NCI-H2171 (cell line): ENCODE measurements around the gene SCAANT1.

ENCODE experiments used
- DNase-seq: peaks from one replicate; lab custom pipeline; 2025; lab: John Stamatoyannopoulos, UW

SCAANT1 gene

GRCh38 chr3:63934041-63934866 lies 22.1 kb upstream of the SCAANT1 start:
- DNase-seq = no peak

DNA sequence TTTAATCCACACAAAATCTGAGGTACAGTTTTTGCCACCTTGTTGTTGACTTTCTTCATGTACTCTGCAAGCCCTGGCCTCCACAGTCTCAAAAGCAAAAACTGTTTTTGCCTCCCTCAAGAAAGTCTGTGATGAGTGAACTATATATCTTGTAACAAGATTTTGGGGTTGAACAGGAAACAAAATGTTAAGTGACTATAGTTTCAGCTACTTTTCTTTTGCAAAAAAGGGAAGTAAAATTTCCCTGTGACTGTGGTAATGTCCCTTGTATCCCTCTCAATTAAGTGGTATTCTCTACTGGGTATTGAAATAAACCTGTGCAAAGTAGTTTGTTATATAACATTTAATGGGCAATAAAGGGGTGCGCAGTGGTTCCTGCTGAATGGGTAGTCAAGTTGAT lies 21.3 kb upstream of the SCAANT1 start:
- DNase-seq = no peak

DNA sequence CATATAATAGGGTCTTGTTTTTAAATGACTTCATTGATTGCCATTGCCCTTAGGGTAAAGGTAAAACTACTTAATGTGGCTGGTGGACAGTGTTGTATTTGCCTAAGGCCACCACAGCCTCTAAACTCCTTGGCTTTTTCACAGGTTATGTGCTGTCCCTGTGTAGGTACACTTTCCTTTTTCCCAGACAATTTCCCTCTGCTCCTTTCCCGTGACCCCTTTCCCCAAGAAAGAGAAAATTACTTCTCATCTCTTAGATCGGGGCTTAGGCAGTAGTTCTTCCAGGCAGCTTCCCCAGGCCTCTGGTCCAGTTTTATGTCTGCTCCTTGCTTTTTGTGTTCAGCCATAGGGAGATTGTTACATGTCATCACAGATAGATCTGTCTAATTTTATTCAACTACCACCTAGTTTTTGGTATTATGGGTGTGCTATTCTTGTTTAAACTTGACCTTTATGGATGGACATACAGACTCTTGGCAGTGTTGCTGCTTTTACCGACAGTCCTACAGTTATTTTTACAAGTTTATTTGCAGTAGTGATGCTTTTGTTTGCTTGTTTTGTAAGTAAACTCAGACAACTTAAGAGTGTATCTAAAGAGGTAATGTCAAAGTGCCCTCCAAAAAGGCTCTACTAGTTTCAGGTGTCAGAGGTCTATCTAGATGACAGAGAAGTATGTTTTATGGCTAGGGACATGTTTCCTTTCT lies 20.5 kb upstream of the SCAANT1 start:
- no peak for DNase-seq

GRCh38 chr3:63931290-63931689 lies 19.1 kb upstream of the SCAANT1 start:
- DNase-seq = no peak

DNA sequence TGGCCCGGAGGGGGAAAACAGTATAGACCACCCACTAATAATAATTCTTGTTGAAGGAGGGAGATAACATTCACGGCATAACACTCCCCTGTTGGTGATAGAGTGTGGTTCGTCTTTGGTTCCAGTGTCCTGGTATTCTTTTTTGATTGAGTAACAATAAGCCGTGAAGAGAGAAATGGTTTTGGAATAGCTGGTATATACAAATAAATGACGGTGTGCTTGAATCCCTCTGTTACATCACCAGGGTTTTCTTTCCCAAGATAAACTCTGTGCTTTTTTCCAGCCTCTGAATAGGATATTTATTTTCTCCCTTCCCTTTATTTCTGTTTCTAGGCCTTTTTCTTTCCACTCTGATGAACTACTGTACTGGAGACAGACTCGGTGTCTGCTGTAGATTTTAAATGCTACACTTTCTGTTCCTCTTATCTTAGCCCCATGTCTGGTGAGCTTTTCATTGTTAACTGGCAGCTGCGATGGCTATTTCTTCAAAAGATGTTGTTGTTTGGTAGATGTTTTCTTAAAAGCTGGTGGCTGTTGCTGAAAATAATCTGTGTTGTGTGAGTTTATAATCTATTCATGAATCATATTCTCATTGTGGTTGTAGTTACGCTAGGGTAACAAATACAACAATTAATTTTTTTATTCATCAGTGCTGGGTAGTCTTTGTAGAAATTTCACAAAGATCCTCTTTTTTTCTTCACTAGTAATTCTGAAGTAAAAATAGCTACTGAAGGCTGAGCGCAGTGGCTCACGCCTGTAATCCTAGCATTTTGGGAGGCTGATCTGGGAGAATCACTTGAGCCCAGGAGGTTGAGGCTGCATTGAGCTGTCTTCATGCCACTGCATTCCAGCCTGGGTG lies 15.5 kb upstream of the SCAANT1 start:
- no peak for DNase-seq

DNA sequence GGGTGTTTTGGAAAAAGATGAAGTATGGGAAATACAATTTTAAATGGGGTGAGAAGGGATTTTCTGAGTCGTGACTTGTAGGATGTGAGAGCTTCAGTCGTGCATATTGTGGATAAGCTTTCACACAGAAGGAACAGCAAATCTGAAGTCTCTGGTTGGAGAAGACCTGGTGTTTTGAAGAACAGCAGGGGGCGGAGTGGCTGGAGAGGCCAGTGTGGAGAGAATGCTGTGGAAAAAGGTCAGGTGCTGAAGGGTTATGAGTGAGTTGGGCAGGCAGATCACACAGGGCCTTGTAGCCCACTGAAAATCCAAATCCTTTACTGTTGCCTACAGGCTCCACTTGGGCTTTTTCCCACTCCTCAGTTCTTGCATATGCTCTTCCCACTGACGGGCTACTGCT lies 14.1 kb upstream of the SCAANT1 start:
- DNase-seq = no peak

DNA sequence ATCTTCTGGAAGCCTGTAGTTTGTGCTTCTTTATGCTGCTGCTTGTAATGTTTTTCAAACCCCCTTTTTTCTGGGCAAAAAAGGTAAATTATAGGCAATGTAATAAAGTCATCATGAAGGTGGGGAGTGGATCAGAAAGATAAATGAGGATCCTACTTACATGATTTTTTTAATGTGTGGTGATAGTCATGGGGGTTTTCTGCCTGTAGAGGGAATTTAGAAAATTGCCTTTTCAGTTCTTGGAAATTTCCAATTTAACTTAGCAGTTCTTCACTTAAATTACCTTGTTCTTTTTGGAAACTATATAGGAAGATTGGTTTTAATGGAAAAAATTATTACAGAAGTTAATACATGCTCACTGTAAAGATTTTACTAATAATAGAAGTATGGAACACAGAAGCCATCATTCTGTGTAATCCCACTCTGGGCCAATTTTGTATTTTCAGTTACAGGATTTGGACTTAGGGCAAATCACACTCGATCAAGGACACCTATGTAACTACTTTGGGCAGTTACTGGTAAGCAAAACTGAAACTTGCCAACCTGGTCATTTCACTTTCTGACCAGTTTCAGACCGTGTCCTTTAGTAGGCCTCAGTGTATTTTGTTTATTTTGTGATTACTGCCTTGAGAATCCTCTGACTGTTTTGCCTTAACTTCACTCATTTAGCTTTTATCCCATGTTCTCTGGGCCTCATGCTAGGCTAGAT lies 10.5 kb upstream of the SCAANT1 start:
- DNase-seq = no peak

DNA sequence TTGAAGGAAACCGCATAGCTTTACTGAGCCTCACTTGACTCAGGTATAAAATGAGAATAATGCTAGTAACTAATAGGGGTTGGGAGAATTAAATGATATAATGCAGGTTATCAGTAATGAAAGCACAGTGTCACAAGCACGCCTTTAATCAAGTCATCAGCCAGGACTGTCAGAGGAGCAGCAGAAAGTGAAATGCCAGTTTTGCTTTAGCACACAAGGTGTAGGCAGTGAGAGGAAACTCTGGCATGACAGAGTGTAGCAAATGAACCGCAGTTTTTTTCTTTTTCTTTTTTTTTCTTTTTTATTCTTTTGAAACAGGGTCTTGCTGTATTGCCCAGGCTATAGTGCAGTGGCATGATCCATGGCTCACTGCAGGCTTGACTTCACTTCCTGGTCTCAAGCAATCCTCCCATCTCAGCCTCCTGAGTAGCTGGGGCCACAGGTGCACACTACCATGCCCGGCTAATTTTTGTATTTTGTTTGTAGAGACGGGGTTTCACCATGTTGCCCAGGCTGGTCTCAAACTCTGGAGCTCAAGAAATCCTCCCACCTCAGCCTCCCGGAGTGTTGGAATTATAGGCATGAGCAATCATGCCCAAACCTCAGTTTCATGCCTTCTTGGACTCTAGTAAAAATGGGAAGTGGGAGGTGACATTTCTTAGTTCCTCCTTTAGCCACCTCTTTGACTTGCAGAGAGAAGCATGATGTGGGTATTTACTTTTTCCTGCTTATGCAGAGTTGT lies 9.7 kb upstream of the SCAANT1 start:
- DNase-seq = no peak

GRCh38 chr3:63920001-63920400 lies 7.8 kb upstream of the SCAANT1 start:
- no peak for DNase-seq

DNA sequence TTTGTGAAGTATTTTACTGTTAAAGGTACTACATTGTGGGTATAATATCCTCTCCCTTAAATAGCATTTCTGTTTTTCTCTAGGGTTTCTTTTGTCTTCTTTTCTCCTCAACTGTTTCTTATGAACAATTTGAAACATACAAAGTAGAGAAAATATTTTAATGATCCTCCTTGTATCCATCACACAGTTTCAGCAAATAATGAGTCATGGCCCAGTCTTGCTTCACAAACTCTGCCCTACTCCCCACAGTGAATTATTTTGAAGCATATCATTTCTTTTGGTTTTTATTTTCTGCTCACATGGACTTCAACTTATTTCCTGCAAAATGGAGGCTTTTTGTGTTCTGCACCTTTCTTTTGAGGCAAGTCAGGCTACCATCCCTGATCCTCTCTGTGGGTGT lies 6.1 kb upstream of the SCAANT1 start:
- DNase-seq = no peak

GRCh38 chr3:63914312-63914711 lies 2.1 kb upstream of the SCAANT1 start:
- no peak for DNase-seq

- no peak for DNase-seq
These were observed 795 bp upstream of the SCAANT1 start for GRCh38 chr3:63912768-63913588.

DNA sequence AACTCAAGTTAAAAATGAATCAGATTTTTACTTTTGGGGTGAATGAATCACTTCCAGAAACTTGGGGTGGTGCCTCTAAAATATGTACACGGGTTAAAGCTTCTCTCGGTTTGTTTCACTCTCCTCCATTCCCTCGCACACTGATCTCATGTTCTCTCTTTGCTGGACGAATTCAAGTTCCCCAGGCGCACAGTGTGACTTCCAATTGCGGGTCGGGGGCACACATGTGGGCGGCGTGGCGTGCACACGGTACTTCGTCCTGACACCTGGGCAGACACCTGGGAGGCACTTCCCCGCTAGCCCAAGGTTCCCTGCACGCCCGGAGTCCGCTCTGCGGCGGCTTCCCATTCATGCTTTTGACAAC lies 692 bp downstream of the SCAANT1 start:
- DNase-seq = no peak

GRCh38 chr3:63910891-63911290 lies 1.3 kb downstream of the SCAANT1 start:
- DNase-seq = no peak

GRCh38 chr3:63910001-63910400 lies 2.2 kb downstream of the SCAANT1 start:
- no peak for DNase-seq

DNA sequence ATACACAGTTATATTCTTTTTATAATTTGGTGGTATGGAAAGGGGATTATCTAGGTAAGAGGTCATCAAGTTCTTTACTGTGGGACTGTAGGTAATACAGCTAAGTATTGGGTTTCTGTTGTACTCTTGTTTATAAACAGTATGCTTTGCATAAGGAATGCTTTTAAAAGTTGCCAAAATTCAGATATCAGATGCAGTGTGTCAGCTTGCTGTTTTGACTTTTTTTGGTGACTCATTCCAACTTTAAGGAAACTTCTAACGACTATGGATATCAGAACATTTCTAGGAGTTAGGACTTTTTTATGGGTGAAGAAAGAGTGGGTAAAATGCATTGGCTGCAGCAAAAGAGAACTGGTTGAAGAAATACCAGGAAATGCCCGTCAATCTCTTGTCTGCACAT lies 2.8 kb downstream of the SCAANT1 start:
- DNase-seq = no peak

GRCh38 chr3:63908776-63909175 lies 3.4 kb downstream of the SCAANT1 start:
- no peak for DNase-seq

DNA sequence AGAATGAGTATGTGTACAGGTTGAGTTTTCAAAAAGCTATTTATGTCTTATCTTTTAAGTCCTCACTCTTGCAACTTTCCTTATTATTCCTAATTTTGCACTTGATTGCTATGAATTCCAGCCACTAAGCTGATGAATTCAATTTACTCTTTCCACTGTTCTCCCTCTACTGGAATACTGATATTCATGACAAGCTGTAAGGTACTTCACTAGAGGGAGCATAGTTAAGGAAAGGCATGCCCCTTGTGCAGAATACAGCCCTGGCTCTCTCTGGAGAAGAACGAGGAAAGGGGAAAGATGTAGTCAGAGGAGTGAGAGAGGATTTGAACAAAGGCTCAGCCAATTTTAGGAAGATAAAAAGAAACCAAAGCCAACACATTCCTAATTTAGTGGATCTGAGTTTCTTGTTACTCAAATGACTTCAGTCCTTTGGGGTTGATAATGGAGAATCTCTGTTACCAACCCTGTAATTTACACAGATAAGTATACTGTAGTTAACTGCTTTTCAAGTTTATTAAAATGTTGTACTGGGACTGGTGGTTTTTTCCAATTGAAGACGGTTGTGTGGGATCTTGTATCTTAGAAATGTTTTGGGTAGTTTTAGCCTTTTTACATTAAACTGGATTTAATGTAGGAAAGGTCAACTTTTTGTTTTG lies 4.0 kb downstream of the SCAANT1 start:
- no peak for DNase-seq

DNA sequence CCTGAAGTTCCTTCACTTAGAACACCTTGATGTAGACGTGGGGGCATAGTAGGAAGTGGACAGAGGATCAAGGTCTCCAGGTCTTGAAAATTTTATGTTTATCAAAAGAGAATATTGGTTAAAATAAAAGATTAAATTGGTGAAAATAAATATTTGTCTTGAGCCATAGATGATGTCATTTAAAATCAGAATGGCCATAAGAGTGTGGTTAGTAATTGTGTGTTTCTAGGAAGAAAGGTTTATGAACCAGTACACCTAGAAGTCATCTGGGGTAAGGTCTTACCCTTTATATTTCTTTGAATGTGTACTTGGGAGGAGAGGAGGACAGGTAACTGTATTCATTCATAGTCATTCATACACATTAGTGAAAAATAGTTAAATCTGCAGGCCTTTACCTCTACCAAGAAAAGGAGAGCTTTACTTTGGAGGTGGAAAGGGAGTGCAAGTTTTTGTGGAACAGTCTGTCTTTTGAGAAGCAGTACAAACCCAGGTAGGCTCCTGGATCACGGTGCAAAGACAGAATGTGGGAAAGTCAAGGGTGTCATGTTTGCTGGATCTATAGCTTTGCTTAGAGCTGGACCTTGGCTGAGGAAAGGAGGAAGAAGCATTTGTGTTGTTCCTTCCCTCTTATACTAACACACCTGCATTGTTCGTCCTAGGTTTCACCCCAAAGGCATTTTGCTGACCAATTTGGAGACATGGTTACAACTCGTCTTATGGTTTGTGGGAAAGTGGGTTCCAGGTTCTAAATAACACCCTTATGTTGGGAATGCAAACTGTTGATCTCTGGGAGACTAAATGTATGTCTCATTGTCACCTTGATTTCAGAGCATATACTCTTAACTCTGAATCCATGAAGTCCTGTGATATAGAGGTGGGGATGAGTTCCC lies 6.2 kb downstream of the SCAANT1 start:
- no peak for DNase-seq
